Testis (tissue), 5 donors: ENCODE results near the gene CCDC47. TPM values are rescaled to one million over a fixed set of nuclear protein-coding genes. Genes with fewer than 3 reads are reported as not detected.

Experiments
- DNase-seq: peaks from one replicate; pipeline ENCODE4 v3.0.0-alpha.2; 2019
- H3K27ac ChIP-seq, 2 donors: fragments of 200-600 bp; sonication (generic); one replicate each; pipeline ENCODE4 v1.5.1; 2019
- H3K27me3 ChIP-seq: fragments of 200-600 bp; sonication (generic); one replicate; pipeline ENCODE4 v1.5.1; 2019
- H3K36me3 ChIP-seq: fragments of 200-600 bp; sonication (generic); one replicate; pipeline ENCODE4 v1.5.1; 2017; ENCODE audit warnings: low read depth; ENCODE audit errors: missing control alignments
- H3K4me1 ChIP-seq: fragments of 200-600 bp; sonication (generic); one replicate; pipeline ENCODE4 v1.5.1; 2019
- H3K4me3 ChIP-seq, 2 donors: fragments of 200-600 bp; sonication (generic); one replicate each; pipeline ENCODE4 v1.5.1; 2017 to 2019
- H3K9me3 ChIP-seq: fragments of 200-600 bp; sonication (generic); one replicate; pipeline ENCODE4 v1.5.1; 2017
- CTCF ChIP-seq, 3 experiments: fragments of 450-650 bp in 2 of 3; fragments of 200-600 bp in 1 of 3; sonication (generic) in 1 of 3; IDR thresholded peaks; one replicate each; pipeline ENCODE4 v1.5.1; 2016 to 2019; ENCODE audit warnings: antibody characterized with exemption in 3 of 3, mild to moderate bottlenecking in 2 of 3, moderate library complexity in 1 of 3
- POLR2A ChIP-seq: fragments of 450-650 bp; IDR thresholded peaks from one replicate; pipeline ENCODE4 v1.6.1; 2017; ENCODE audit warnings: antibody characterized with exemption, mild to moderate bottlenecking, moderate library complexity
- WGBS, 2 donors: methylation state at CpG; one replicate each; pipeline ENCODE4 v1.1.5; 2018; 5-methylcytosine and 5-hydroxymethylcytosine counted together
- intact Hi-C: fragments of 100-400 bp; cut with DNase I; formaldehyde crosslinking; loops from one replicate; pipeline ENCODE4 v1.15.1; 2023; ENCODE audit warnings: low total_unique reads
- long read RNA-seq, 2 donors: transcript quantifications; one replicate each; lab custom pipeline, GENCODE V29; 2026
- polyA plus RNA-seq: library from polyadenylated mRNA; stranded (reverse); fragments of 350-450 nt; fragmentation: Illumina TruSeq; extraction: RNeasy Lipid Tissue Mini Kit (QIAGEN cat#74804); gene quantifications from one replicate; pipeline ENCODE4 v1.2.3, GENCODE V29; 2014; ENCODE audit warnings: low read depth, low replicate concordance; ENCODE audit not compliant: insufficient read depth
- total RNA-seq, 2 donors: library from RNA; depleted of rRNA; stranded (reverse); fragments of >200 nt; gene quantifications; one replicate each; pipeline ENCODE4 v1.2.3, GENCODE V29; 2016

Gene CCDC47
- total RNA-seq (10 to 100 TPM; 65.7 to 68.0 TPM), polyA plus RNA-seq (52.4 TPM)
- long read RNA-seq, donor 1, transcript CCDC47-204 (12 exons, 1,719 nt), result minor isoform, 6 of 88 reads
- long read RNA-seq, donor 1, transcript CCDC47-201 (13 exons, 3,466 nt), result major isoform, 30 of 88 reads
- long read RNA-seq, donor 1, partial matches to known transcripts, result 44 of 88 reads
- long read RNA-seq, donor 1, other reads (novel, unspliced or antisense), result 7 of 88 reads
- long read RNA-seq, donor 2, transcript CCDC47-201 (13 exons, 3,466 nt), result major isoform, 19 of 25 reads
- long read RNA-seq, donor 2, partial matches to known transcripts, result 5 of 25 reads
- long read RNA-seq, donor 2, other reads (novel, unspliced or antisense), result 0 of 25 reads

GRCh38 chr17:63773272-63774140 is at the start of gene CCDC47:
Gene CCDC47, minus strand, starts transcription at chr17:63773597. Its CDS starts 7,422 bp downstream, at chr17:63766175.
- H3K36me3 ChIP-seq, result no peaks in the 10 kb centered on the region
- DNase-seq, result peak; percentile 99
- H3K27ac ChIP-seq, result peak within 1 kb of the TSS; percentile 97 to 99
- peaks cover 19% of the 10 kb centered on the region for H3K4me1 ChIP-seq
- WGBS, 2 donors, result 0% methylated on average over 66 to 72 of the region's 74 CpGs
- TF ChIP-seq CTCF (IDR thresholded peaks at IDR 0.05), result no peak
- peak; percentile 89 for TF ChIP-seq POLR2A
- no peaks in the 10 kb centered on the region for H3K9me3 ChIP-seq
- H3K27me3 ChIP-seq, result no peaks in the 10 kb centered on the region
- H3K4me3 ChIP-seq, result peak within 1 kb of the TSS; percentile 78 to 99
- intact Hi-C loops, result loop anchor here (10.0 kb wide), 1 partner anchor 51 kb away; the partner anchor contains the start of genes FTSJ3 and PSMC5

GRCh38 chr17:63822537-63822936 is 49.1 kb upstream of the CCDC47 start:
- TF ChIP-seq CTCF (IDR thresholded peaks at IDR 0.05) (no peak), POLR2A (no peak)
- H3K27me3 ChIP-seq, result no peaks in the 10 kb centered on the region
- H3K4me1 ChIP-seq, result no peaks in the 10 kb centered on the region
- intact Hi-C loops, result loop anchor here (10.0 kb wide), 1 partner anchor 48 kb away; the partner anchor contains the start of genes CCDC47 and DDX42
- H3K36me3 ChIP-seq, result no peaks in the 10 kb centered on the region
- DNase-seq, result no peak
- H3K27ac ChIP-seq, result no peak overlapping the region
- no peak overlapping the region for H3K4me3 ChIP-seq
- no peaks in the 10 kb centered on the region for H3K9me3 ChIP-seq

GRCh38 chr17:63821804-63822203 is 48.4 kb upstream of the CCDC47 start:
- H3K36me3 ChIP-seq, result no peaks in the 10 kb centered on the region
- H3K27ac ChIP-seq, result no peak overlapping the region
- intact Hi-C loops, result loop anchor here (10.0 kb wide), 1 partner anchor 47 kb away; the partner anchor contains the start of genes CCDC47 and DDX42
- H3K9me3 ChIP-seq, result no peaks in the 10 kb centered on the region
- WGBS, 2 donors, result 76 to 90% methylated on average over 6 of the region's 6 CpGs
- H3K27me3 ChIP-seq, result no peaks in the 10 kb centered on the region
- no peak for TF ChIP-seq CTCF (IDR thresholded peaks at IDR 0.05)
- no peak for TF ChIP-seq POLR2A
- no peaks in the 10 kb centered on the region for H3K4me1 ChIP-seq
- no peak for DNase-seq
- no peak overlapping the region for H3K4me3 ChIP-seq

GRCh38 chr17:63820963-63821561 is 47.7 kb upstream of the CCDC47 start:
- H3K9me3 ChIP-seq, result no peaks in the 10 kb centered on the region
- no peak for DNase-seq
- TF ChIP-seq POLR2A, result no peak
- TF ChIP-seq CTCF (IDR thresholded peaks at IDR 0.05), result no peak
- H3K27me3 ChIP-seq, result no peaks in the 10 kb centered on the region
- no peak overlapping the region for H3K27ac ChIP-seq
- intact Hi-C loops, result loop anchor here (10.0 kb wide), 1 partner anchor 46 kb away; the partner anchor contains the start of genes CCDC47 and DDX42
- 78 to 86% methylated on average over 8 to 10 of the region's 10 CpGs for WGBS, 2 donors
- no peaks in the 10 kb centered on the region for H3K4me1 ChIP-seq
- no peaks in the 10 kb centered on the region for H3K36me3 ChIP-seq
- H3K4me3 ChIP-seq, result no peak overlapping the region
